ENCODE data around the gene CTXND2. TPM values are rescaled to one million over a fixed set of nuclear protein-coding genes. Genes with fewer than 3 reads are reported as not detected.
"Not testable (repeated sequence)": the region's sequence is repeated elsewhere in the genome, so short reads cannot be mapped to it uniquely, and the experiment has no call there.

CTXND2 gene
- total and polyA plus RNA-seq, 2 of the 13 experiments (the other 11 are each of a cell fraction or from before 2014, with no cell fraction given): not detected

GRCh38 chr1:150863724-150864123 lies 23.2 kb upstream of the CTXND2 start:
- Histone ChIP-seq H2AFZ (ENCODE audit: low read length) (no peak overlapping the region), H3K27me3 (ENCODE audit: control insufficient read depth in 1 of 2, insufficient read depth in 2 of 2, low read length in 2 of 2) (no peaks in the 10 kb centered on the region), H3K9me3 (ENCODE audit: low read length) (no peaks in the 10 kb centered on the region), H3K4me3 (replicated peaks in 1 of 3; ENCODE audit: insufficient read depth in 1 of 3, low read depth in 2 of 3, low read length in 3 of 3) (no peak overlapping the region), H3K4me1 (ENCODE audit: insufficient read depth, low read length) (no peaks in the 10 kb centered on the region), H3K9ac (ENCODE audit: insufficient read depth, low read depth, low read length) (no peak overlapping the region), H3K27ac (ENCODE audit: extremely low read length, insufficient read depth, low read length) (no peak overlapping the region), H3K79me2 (ENCODE audit: insufficient read depth, low read length) (peaks cover 41% of the 10 kb centered on the region), H3K4me2 (ENCODE audit: low read depth, low read length) (no peak overlapping the region), H3K36me3 (replicated peaks in 1 of 2; ENCODE audit: control insufficient read depth in 1 of 2, insufficient read depth in 2 of 2, low read length in 2 of 2) (peaks cover 3% of the 10 kb centered on the region in 2 experiments; a peak in 1 of 5 replicates), H4K20me1 (ENCODE audit: insufficient read depth, low read length) (no peaks in the 10 kb centered on the region)
- in situ Hi-C loops (cut with HindIII; ENCODE audit: extremely low pct_ligation_motif_present, low pct_unique_long_range_greater_than_20kb): no loop called here
- WGBS (ENCODE audit: low lambda C conversion rate): 95% methylated on average over 2 of the region's 2 CpGs
- intact Hi-C loops (cut with micrococcal nuclease; ENCODE audit: unreplicated experiment): no loop called here
- FAIRE-seq (no peak), DNase-seq (ENCODE audit: low spot score) (no peak), ATAC-seq (no peak)
- BruUV-seq (replicated peaks): no TSS peak
- ChIA-PET CTCF (ENCODE audit: low intra/inter-chr PET ratio, low total read pairs) (no interaction called here), POLR2A (no interaction called here)
- TF ChIP-seq ZNF569 (CRISPR knock-in tag; IDR thresholded peaks at IDR 0.05; ENCODE audit: borderline replicate concordance) (no peak), ZNF546 (CRISPR knock-in tag; conservative IDR thresholded peaks at IDR 0.05) (no peak), HNF1B (CRISPR knock-in tag; IDR thresholded peaks at IDR 0.05) (no peak), ZNF597 (CRISPR knock-in tag; IDR thresholded peaks at IDR 0.05) (no peak), HCFC1 (IDR thresholded peaks at IDR 0.05; ENCODE audit: low read depth, low read length) (no peak), SMAD3 (CRISPR knock-in tag; IDR thresholded peaks at IDR 0.05) (no peak)

GRCh38 chr1:150864200-150864599 lies 22.7 kb upstream of the CTXND2 start:
- peak; percentile 49 for TF ChIP-seq CREB1 (IDR thresholded peaks at IDR 0.05)
- H3K9ac ChIP-seq (ENCODE audit: insufficient read depth, low read depth, low read length); H3K36me3 ChIP-seq (replicated peaks in 1 of 2; ENCODE audit: control insufficient read depth in 1 of 2, insufficient read depth in 2 of 2, low read length in 2 of 2); H3K27me3 ChIP-seq (ENCODE audit: control insufficient read depth in 1 of 2, insufficient read depth in 2 of 2, low read length in 2 of 2); intact Hi-C loops (cut with micrococcal nuclease; ENCODE audit: unreplicated experiment); H3K4me3 ChIP-seq (replicated peaks in 1 of 3; ENCODE audit: insufficient read depth in 1 of 3, low read depth in 2 of 3, low read length in 3 of 3); FAIRE-seq; H2AFZ ChIP-seq (ENCODE audit: low read length); H4K20me1 ChIP-seq (ENCODE audit: insufficient read depth, low read length); H3K27ac ChIP-seq (ENCODE audit: extremely low read length, insufficient read depth, low read length); BruUV-seq (replicated peaks); H3K4me1 ChIP-seq (ENCODE audit: insufficient read depth, low read length); CTCF ChIA-PET (ENCODE audit: low intra/inter-chr PET ratio, low total read pairs); H3K9me3 ChIP-seq (ENCODE audit: low read length); ATAC-seq; H3K4me2 ChIP-seq (ENCODE audit: low read depth, low read length); POLR2A ChIA-PET; DNase-seq (ENCODE audit: low spot score); in situ Hi-C loops (cut with HindIII; ENCODE audit: extremely low pct_ligation_motif_present, low pct_unique_long_range_greater_than_20kb); TF ChIP-seq CREB1 (CRISPR knock-in tag; IDR thresholded peaks at IDR 0.05): not testable (repeated sequence)
- 100% methylated on average over 1 of the region's 3 CpGs for WGBS (ENCODE audit: low lambda C conversion rate)
- peaks cover 44% of the 10 kb centered on the region for H3K79me2 ChIP-seq (ENCODE audit: insufficient read depth, low read length)
